ENCODE measurements around the gene PRADC1.

- TF ChIP-seq, protein P1, sequence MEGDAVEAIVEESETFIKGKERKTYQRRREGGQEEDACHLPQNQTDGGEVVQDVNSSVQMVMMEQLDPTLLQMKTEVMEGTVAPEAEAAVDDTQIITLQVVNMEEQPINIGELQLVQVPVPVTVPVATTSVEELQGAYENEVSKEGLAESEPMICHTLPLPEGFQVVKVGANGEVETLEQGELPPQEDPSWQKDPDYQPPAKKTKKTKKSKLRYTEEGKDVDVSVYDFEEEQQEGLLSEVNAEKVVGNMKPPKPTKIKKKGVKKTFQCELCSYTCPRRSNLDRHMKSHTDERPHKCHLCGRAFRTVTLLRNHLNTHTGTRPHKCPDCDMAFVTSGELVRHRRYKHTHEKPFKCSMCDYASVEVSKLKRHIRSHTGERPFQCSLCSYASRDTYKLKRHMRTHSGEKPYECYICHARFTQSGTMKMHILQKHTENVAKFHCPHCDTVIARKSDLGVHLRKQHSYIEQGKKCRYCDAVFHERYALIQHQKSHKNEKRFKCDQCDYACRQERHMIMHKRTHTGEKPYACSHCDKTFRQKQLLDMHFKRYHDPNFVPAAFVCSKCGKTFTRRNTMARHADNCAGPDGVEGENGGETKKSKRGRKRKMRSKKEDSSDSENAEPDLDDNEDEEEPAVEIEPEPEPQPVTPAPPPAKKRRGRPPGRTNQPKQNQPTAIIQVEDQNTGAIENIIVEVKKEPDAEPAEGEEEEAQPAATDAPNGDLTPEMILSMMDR (IDR thresholded peaks at IDR 0.05), result no peak
- no peak for TF ChIP-seq POLR2A (IDR thresholded peaks at IDR 0.05)
Measured at GRCh38 chr2:73227086-73227485, 6.0 kb downstream of the PRADC1 start.

Data from body of pancreas (tissue), 4 donors.